ENCODE measurements around the gene PTPRT.

Gene PTPRT

GRCh38 chr20:42604998-42605956, 584.4 kb downstream of the PTPRT start:
- no peak for FAIRE-seq

DNA sequence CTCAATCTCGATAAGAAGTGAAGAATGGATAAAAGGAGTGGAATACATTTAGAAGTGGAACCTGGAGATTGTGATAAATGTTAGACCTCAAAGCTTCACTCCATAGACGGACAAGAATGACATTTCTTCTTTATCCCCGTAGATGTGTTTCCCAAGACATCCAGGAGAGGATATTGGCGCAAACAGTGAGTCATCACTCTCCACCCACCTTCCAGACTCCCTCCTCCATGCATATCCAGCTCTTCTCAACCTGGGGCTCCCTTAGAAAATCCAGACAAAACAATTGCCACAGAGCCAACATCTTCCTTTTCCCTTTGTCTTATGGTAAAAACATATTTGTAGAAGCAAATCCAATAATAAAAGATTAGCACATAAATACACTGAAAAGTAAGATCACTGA, 586.1 kb downstream of the PTPRT start:
- FAIRE-seq = no peak

- no peak for FAIRE-seq
Measured at GRCh38 chr20:42598581-42598980, 591.1 kb downstream of the PTPRT start.

- FAIRE-seq = no peak
Measured at GRCh38 chr20:42595625-42596024, 594.1 kb downstream of the PTPRT start.

GRCh38 chr20:42594659-42595058, 595.0 kb downstream of the PTPRT start:
- no peak for FAIRE-seq

DNA sequence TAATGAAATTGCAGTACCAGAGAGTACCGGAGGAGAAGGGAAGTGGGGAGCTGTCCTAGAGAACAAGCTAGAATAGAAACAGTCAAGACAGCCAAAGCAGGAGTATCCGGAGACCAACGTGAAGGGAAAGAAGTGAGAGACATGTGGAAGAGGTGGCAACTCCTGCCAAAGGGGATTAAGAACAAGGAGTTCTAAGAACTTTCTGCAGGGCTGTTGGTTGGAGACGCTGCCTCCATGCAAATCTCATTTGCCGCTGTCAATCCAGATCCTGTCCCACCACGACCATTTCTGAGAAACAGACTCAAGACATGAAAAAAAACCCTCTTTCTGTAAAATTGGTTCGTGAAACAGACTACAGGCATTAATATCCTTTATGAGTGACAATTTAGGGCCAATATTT, 595.7 kb downstream of the PTPRT start:
- no peak for FAIRE-seq

DNA sequence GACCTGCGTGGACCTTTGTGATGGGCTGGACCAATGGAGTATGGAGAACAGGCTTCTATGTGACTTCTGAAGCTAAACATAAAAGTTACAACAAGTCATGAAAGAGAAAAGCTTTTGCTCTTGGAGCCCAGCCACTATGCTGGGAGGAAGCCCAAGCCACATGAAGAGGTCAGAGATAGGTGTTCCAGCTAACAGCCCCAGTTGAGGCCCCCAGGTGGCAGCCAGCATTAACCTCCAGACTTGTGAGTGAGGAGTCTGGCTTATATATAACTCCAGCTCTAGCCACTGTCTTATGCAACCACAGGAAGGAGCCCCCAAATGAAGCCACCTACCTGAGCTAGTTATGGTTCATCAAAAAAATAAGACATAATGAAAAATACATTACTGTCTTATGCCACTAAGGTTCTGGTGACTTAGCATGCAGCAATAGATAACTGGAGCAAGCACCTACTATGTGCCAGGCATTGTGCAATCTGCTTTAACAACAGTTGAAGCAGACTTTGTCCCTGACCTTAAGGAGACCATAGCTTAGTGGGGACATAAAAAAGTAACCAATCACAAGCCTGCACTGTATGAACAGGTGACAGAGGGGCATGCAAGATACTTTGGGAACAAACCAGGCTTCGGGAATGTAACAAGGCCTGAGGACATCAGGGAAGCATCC, 599.6 kb downstream of the PTPRT start:
- FAIRE-seq = no peak

DNA sequence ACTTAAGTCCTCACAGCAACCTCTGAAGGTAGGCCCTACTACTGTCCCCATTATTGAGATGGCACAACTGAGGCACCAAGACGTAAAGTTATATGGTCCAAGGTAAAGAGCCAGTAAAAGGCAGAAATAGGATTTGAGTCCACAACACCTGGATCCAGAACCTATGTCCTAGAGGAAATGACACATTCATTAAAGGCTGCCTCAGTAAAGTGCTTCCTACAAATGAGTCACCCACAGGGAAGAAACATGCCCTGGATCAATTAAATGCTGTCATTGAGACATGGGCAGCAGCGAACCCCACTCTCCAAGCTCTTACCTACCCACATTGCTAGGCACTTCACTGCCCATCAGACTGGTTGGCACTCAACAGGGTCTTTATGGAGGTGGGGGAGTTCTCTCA, 600.9 kb downstream of the PTPRT start:
- no peak for FAIRE-seq

- FAIRE-seq = no peak
Measured at GRCh38 chr20:42587427-42587826, 602.3 kb downstream of the PTPRT start.

DNA sequence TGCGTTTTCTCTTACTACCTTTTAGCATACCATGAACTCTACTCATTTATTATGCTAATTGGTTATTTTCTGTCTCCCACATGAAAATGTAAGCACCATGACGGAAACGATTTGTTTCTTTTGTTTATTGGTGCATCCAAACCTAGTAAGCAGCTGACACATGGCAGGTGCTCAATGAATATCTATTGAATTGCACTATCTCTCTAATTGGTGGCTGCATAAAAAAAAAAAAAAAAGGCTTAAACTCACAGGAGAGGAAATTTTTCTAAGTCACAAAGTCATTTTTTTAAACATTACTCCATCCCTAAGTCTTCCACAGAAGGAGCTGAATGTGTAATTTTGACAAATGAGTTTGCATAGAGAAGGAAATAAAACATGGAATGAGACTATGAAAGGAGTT, 608.4 kb downstream of the PTPRT start:
- FAIRE-seq = no peak

DNA sequence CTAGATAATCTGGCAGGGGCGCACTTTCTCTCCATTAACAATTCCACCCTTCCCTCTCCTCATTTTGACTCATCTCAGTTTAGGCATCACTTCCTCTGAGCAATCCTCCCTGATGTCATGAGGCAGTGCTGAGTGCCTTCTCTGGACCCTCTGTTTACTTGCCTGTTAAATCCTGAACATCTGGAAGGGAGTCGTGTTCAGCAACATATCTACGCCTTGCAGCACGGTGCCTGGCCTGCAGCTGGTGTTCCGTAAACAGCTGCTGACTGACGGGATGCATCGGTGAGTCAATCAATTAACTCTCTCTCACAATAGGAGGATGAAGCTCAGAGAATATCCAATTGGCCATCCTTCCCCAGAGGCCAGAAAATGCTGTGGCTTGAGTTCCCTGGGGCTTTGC, 613.5 kb downstream of the PTPRT start:
- no peak for FAIRE-seq

DNA sequence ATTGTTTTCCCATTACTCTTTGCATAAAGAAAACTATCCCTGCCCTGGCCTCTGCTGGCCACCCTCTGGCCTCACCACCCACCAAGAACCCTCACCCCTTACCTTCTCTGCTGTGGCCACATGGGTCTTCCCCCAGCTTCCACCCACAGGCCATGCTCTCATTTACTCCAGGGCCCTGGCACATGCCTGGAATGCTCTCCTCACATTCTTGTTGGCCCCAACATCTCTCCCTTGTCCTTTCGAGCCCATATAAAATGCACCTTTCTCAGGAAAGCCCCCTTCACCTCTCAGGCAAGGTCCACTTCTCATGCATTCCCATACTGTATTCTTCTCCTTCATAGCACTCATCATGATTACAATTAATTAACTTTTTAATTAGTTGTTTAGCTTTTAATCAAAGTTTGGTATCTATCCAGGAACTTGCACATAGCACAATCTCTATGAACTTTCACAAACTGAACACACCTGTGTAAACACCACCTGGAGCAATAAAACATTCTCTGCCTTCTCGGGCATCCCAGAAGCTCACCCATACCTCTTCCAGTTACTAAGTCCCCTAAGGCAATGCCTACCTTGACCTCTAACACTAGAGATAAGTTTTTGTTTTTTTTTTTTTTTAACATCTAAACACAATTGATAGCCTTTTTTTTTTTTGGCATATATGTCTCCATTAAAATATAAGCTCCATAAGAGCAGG, 617.2 kb downstream of the PTPRT start:
- FAIRE-seq = no peak

DNA sequence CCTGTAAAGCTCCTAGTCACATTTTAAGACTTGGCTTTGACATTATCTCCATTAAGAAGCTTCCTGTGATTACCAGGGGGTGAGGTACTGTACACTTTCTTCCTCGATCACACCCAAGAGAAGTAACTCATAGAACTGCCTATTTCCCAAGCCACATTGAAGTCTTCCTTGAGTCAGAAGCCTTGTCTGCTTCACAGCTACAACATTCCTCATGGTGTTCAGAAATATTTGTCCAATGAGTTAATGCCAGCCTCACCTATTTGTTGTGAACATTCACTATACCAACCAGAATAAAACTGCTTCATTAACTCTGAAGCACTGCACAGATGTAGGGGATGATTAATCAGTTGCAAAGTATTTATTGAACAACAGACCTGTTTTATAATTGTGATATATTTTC, 622.3 kb downstream of the PTPRT start:
- FAIRE-seq = no peak

- no peak for FAIRE-seq
Measured at GRCh38 chr20:42565235-42565995, 624.3 kb downstream of the PTPRT start.

DNA sequence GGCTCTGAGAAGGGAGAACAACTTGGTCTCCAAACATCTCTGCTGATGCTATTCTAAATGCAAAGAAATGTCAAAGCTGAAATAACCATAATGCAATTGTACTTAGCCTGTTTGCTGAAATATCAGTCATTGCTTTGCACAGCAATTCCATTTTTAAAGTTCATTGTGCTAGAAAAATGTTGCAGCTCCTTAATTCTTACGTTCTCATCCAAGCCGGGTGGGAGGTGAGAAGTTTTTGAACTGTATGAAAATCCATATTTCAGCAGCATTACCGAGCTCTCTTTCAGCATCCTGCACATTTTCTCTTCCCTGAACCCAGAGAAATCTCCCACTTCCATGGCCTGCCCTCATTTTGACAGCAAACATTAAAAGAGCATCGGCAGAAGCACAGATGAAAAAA, 630.0 kb downstream of the PTPRT start:
- FAIRE-seq = no peak

DNA sequence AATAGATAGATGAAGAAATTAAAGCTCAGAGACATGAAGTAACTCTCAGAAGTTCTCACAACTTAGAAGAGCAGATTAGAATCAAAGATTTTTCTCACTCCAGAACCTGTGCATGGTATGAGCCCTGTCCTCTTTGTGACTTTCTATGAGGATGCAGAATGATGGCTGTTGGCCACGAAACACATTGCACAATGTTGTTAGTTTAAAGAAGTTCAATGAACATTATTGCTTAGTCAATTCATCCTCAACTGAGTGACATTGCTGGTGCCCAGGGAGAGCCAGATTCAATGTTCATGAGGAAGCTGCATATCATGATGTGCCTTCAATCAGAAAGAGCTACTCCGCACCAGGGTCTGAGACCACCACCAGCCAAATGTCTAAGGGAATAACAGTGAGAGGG, 633.1 kb downstream of the PTPRT start:
- FAIRE-seq = no peak

GRCh38 chr20:42553374-42553773, 636.3 kb downstream of the PTPRT start:
- FAIRE-seq = no peak

- FAIRE-seq = no peak
Measured at GRCh38 chr20:42549496-42549895, 640.2 kb downstream of the PTPRT start.

GRCh38 chr20:42544926-42545325, 644.8 kb downstream of the PTPRT start:
- FAIRE-seq = no peak

GRCh38 chr20:42532831-42533230, 656.9 kb downstream of the PTPRT start:
- no peak for FAIRE-seq

DNA sequence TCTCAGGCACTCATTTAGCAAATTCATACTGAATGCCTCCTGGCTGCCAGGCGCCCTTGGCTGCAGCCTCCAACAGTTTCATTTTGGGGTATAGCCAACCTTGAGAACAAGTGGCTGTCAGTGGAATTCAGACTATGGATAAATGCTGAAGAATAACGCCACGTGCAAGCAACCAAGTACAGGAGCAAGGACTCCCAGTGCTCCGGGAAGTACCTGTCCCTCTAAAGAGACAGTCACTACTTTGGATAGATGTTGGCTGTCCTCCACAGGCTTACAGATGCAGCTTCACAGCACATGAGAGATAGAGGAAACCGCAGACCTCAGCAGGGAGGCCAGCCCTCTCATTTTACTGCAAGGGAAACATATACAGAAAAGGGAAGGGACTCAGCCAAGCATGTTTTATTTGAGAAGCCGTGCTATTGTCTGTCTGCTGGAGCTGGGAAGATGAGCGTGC, 658.2 kb downstream of the PTPRT start:
- FAIRE-seq = no peak

DNA sequence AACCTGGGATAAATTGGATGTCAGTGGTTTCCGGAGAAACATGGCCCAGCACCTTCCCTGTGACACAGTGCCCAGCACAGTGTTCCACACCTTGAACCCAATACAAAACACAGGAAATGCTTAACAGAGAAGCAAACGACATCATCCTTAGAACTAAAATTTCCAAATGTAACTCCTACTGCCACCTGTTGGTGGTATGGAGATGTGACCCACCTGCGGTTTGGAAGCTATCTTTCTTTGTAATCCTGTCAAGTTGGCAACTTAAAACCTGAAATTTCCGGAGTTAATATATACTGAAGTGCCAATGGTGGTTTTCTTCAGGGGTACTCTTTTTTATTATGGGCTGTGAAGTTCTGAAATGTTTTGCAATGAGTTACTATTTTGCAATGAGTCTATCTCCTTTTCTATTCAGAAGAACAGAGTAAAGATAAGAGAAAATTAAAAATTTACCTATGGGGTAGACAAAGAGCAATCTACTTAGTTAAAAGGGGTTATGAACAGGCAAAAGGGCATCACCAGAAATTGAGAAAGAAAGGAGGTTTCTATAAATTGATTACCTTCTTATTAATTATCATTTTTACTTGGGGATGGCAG, 658.8 kb downstream of the PTPRT start:
- FAIRE-seq = no peak

All from colon (tissue), 2 donors.